Measurements from ENCODE around the gene VPS4A.

DNA sequence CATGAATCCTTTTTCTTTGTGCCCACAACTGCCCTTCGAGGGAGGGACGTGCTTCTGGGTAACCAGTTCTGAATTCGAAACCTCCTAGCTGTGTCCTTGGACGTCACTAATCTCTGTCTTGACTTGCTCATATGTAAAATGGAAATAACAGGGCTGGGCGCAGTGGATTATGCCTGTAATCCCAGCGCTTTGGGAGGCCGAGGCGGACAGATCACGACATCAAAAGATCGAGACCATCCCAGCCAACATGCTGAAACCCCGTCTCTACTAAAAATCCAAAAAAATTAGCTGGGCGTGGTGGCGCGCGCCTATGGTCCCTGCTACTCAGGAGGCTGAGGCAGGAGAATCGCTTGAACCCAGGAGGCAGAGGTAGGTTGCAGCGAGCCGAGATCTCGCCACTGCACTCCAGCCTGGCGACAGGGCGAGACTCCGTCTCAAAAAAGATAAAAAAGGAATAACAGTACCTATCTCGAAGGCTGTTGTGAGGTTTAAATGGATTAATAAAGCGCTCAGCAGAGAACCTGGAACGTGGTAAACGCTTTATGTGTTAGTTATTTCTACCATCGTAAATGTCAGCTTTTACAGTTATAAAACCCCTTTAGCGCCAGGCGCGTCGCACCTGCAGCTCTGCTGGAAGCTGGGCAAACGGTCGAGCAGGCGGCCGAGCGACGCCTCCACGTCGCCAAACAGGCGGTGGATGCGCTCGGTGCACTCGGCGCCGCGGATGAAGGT is 27.6 kb downstream of the VPS4A start:
- TF ChIP-seq POLR2AphosphoS5 (IDR thresholded peaks at IDR 0.05) (no peak), POLR2A (IDR thresholded peaks at IDR 0.05; ENCODE audit: low read depth) (no peak)
- TF ChIP-seq, protein P1, sequence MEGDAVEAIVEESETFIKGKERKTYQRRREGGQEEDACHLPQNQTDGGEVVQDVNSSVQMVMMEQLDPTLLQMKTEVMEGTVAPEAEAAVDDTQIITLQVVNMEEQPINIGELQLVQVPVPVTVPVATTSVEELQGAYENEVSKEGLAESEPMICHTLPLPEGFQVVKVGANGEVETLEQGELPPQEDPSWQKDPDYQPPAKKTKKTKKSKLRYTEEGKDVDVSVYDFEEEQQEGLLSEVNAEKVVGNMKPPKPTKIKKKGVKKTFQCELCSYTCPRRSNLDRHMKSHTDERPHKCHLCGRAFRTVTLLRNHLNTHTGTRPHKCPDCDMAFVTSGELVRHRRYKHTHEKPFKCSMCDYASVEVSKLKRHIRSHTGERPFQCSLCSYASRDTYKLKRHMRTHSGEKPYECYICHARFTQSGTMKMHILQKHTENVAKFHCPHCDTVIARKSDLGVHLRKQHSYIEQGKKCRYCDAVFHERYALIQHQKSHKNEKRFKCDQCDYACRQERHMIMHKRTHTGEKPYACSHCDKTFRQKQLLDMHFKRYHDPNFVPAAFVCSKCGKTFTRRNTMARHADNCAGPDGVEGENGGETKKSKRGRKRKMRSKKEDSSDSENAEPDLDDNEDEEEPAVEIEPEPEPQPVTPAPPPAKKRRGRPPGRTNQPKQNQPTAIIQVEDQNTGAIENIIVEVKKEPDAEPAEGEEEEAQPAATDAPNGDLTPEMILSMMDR (IDR thresholded peaks at IDR 0.05) = no peak

All from esophagus muscularis mucosa (tissue), 3 donors.